HepG2 (cell line): ENCODE results near the gene PRPF18. TPM values are rescaled to one million over a fixed set of nuclear protein-coding genes. Genes with fewer than 3 reads are reported as not detected.

Source experiments
- HDAC1 ChIP-seq: sonication (generic); formaldehyde crosslinking; IDR thresholded peaks from 2 replicates; pipeline ENCODE4 v1.5.1; 2020; ENCODE audit warnings: mild to moderate bottlenecking, missing genetic modification reagents
- HOXA5 ChIP-seq: sonication (generic); formaldehyde crosslinking; IDR thresholded peaks from 2 replicates; pipeline ENCODE4 v1.4.0; 2020; ENCODE audit warnings: missing genetic modification reagents
- RFXAP ChIP-seq: sonication (generic); formaldehyde crosslinking; IDR thresholded peaks from 2 replicates; pipeline ENCODE4 v1.4.0; 2020; ENCODE audit warnings: missing genetic modification reagents, borderline replicate concordance
- SIX1 ChIP-seq: sonication (generic); formaldehyde crosslinking; IDR thresholded peaks from 2 replicates; pipeline ENCODE4 v1.4.0; 2020; ENCODE audit warnings: missing genetic modification reagents, borderline replicate concordance
- SP4 ChIP-seq: sonication (generic); formaldehyde crosslinking; IDR thresholded peaks from 2 replicates; pipeline ENCODE4 v1.8.1; 2023; ENCODE audit warnings: mild to moderate bottlenecking, missing genetic modification reagents
- SRY ChIP-seq: sonication (generic); formaldehyde crosslinking; IDR thresholded peaks from 2 replicates; pipeline ENCODE4 v1.8.0; 2022; ENCODE audit warnings: mild to moderate bottlenecking, missing genetic modification reagents
- TBP ChIP-seq: sonication (generic); formaldehyde crosslinking; IDR thresholded peaks from 2 replicates; pipeline ENCODE4 v1.5.0; 2020; ENCODE audit warnings: missing genetic modification reagents
- THAP11 ChIP-seq: IDR thresholded peaks from 2 replicates; pipeline ENCODE4 v1.6.1; 2016; ENCODE audit warnings: missing biosample characterization, missing genetic modification reagents
- ZFP1 ChIP-seq: IDR thresholded peaks from 2 replicates; pipeline ENCODE4 v1.6.1; 2016
- ZNF292 ChIP-seq: sonication (generic); formaldehyde crosslinking; IDR thresholded peaks from 2 replicates; pipeline ENCODE4 v1.8.1; 2022; ENCODE audit warnings: mild to moderate bottlenecking, low read depth, missing genetic modification reagents, borderline replicate concordance
- ZNF350 ChIP-seq: sonication (generic); formaldehyde crosslinking; IDR thresholded peaks from 2 replicates; pipeline ENCODE4 v1.4.0; 2020; ENCODE audit warnings: mild to moderate bottlenecking, low read depth, missing genetic modification reagents, borderline replicate concordance
- ZSCAN30 ChIP-seq: sonication (generic); formaldehyde crosslinking; IDR thresholded peaks from 2 replicates; pipeline ENCODE4 v1.5.0; 2020; ENCODE audit warnings: mild to moderate bottlenecking, missing genetic modification reagents
- ZSCAN9 ChIP-seq: IDR thresholded peaks from 2 replicates; pipeline ENCODE4 v1.6.1; 2016; ENCODE audit warnings: borderline replicate concordance
- polyA plus RNA-seq, 8 experiments: library from polyadenylated mRNA; depleted of rRNA in 3 of 8; stranded (reverse) in 7 of 8; unstranded in 1 of 8; fragments of >200 nt; fragmentation: Illumina TruSeq in 4 of 8; extraction: Trizol in 4 of 8; gene quantifications; 2 replicates each; pipeline versions ENCODE4 v1.2.1 to v1.2.3, GENCODE V29; 2011 to 2016; ENCODE audit warnings: low read depth in 4 of 8, missing spikeins in 1 of 8, mixed read lengths in 1 of 8; ENCODE audit not compliant: insufficient read depth in 1 of 8
- total RNA-seq, 5 experiments: library from RNA; depleted of rRNA; stranded (reverse); fragments of >200 nt; fragmentation: Illumina TruSeq; extraction: Trizol; gene quantifications; 2 replicates each; pipeline ENCODE4 v1.2.3, GENCODE V29; 2016; ENCODE audit warnings: low read depth in 1 of 5
- TF ChIP-seq, protein P1 (sequence below): sonication (generic); formaldehyde crosslinking; IDR thresholded peaks from 2 replicates; pipeline ENCODE4 v1.9.0; 2022; ENCODE audit warnings: missing genetic modification reagents, mild to moderate bottlenecking, borderline replicate concordance
- TF ChIP-seq, protein P2 (sequence below): IDR thresholded peaks from 2 replicates; pipeline ENCODE4 v1.6.1; 2016; ENCODE audit warnings: low read depth, borderline replicate concordance
- TF ChIP-seq, protein P3 (sequence below): sonication (generic); formaldehyde crosslinking; IDR thresholded peaks from 2 replicates; pipeline ENCODE4 v1.5.0; 2020; ENCODE audit warnings: mild to moderate bottlenecking, missing genetic modification reagents, borderline replicate concordance
- TF ChIP-seq, protein P4 (sequence below): sonication (generic); formaldehyde crosslinking; IDR thresholded peaks from 2 replicates; pipeline ENCODE4 v1.4.0; 2020; ENCODE audit warnings: missing genetic modification reagents
- TF ChIP-seq, protein P5 (sequence below): sonication (generic); formaldehyde crosslinking; conservative IDR thresholded peaks from 2 replicates; pipeline ENCODE4 v1.8.0; 2022; ENCODE audit warnings: mild to moderate bottlenecking, moderate library complexity, missing genetic modification reagents
- TF ChIP-seq, protein P6 (sequence below): sonication (generic); formaldehyde crosslinking; IDR thresholded peaks from 2 replicates; pipeline ENCODE4 v1.5.0; 2020; ENCODE audit warnings: missing genetic modification reagents
- TF ChIP-seq, protein P7 (sequence below): sonication (generic); formaldehyde crosslinking; IDR thresholded peaks from 2 replicates; pipeline ENCODE4 v1.8.1; 2022; ENCODE audit warnings: mild to moderate bottlenecking, missing genetic modification reagents

The PRPF18 gene
- total and polyA plus RNA-seq, 2 of the 13 experiments (the other 11 are each of a cell fraction or from before 2014, with no cell fraction given): 6.1 to 17.2 TPM

DNA sequence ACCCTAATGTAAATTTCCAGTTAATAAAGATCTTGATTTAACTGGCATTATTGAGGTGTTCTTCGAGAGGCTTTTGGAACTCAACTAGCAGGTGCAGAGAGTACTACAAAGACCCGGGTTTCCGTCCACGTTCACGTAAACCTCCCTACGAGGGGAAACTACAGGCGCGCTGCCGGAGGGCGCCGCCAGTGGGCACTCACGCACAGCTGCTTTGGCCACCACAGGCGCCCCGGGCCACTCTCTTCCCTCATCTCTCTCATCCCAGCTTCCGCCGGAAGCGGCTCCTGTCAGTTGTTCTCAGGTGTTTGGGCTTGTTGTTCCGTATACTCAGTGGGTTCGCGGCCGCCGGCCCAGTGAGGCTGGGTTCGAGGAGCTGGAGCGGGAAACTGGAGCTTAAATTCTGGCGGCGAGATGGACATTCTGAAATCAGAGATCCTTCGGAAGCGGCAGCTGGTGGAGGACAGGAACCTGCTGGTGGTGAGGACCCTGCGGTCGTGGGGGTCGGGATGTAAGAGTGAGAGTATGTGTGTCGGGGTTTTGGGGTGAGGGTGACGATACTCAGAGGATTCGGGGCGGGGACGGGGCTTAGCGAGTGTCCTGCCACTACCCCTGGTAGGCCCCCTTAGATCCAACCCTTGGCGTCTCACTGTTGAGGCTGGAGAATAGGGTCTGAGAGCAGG is at the start of gene PRPF18 (continued):
- TF ChIP-seq TBP (CRISPR knock-in tag) (no peak), THAP11 (CRISPR knock-in tag) (peak; percentile 94), SP4 (CRISPR knock-in tag) (no peak), SIX1 (CRISPR knock-in tag) (no peak), HDAC1 (CRISPR knock-in tag) (peak; percentile 96), ZFP1 (CRISPR knock-in tag) (peak; percentile 68; the same call in 1 of the 2 replicates), ZSCAN9 (CRISPR knock-in tag) (0 out of 2 replicates have a peak, but pooled peaks have one; percentile 34), ZSCAN30 (CRISPR knock-in tag) (0 out of 2 replicates have a peak, but pooled peaks have one; percentile 61), ZNF350 (CRISPR knock-in tag) (peak; percentile 88), SRY (CRISPR knock-in tag) (no peak), RFXAP (CRISPR knock-in tag) (peak; percentile 66; the same call in 1 of the 2 replicates), ZNF292 (CRISPR knock-in tag) (no peak), HOXA5 (CRISPR knock-in tag) (0 out of 2 replicates have a peak, but pooled peaks have one; percentile 37)
- TF ChIP-seq, protein P1, sequence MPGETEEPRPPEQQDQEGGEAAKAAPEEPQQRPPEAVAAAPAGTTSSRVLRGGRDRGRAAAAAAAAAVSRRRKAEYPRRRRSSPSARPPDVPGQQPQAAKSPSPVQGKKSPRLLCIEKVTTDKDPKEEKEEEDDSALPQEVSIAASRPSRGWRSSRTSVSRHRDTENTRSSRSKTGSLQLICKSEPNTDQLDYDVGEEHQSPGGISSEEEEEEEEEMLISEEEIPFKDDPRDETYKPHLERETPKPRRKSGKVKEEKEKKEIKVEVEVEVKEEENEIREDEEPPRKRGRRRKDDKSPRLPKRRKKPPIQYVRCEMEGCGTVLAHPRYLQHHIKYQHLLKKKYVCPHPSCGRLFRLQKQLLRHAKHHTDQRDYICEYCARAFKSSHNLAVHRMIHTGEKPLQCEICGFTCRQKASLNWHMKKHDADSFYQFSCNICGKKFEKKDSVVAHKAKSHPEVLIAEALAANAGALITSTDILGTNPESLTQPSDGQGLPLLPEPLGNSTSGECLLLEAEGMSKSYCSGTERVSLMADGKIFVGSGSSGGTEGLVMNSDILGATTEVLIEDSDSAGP (CRISPR knock-in tag): peak; percentile 75; the same call in 1 of the 2 replicates
- TF ChIP-seq, protein P2, sequence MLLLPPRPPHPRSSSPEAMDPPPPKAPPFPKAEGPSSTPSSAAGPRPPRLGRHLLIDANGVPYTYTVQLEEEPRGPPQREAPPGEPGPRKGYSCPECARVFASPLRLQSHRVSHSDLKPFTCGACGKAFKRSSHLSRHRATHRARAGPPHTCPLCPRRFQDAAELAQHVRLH: peak; percentile 34; the same call in 1 of the 2 replicates
- TF ChIP-seq, protein P3, sequence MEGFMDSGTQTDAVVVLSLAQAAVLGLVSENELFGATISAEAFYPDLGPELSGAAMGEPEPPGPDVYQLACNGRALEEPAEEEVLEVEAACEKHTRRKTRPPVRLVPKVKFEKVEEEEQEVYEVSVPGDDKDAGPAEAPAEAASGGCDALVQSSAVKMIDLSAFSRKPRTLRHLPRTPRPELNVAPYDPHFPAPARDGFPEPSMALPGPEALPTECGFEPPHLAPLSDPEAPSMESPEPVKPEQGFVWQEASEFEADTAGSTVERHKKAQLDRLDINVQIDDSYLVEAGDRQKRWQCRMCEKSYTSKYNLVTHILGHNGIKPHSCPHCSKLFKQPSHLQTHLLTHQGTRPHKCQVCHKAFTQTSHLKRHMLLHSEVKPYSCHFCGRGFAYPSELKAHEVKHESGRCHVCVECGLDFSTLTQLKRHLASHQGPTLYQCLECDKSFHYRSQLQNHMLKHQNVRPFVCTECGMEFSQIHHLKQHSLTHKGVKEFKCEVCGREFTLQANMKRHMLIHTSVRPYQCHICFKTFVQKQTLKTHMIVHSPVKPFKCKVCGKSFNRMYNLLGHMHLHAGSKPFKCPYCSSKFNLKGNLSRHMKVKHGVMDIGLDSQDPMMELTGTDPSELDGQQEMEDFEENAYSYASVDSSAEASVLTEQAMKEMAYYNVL (CRISPR knock-in tag): no peak
- TF ChIP-seq, protein P4, sequence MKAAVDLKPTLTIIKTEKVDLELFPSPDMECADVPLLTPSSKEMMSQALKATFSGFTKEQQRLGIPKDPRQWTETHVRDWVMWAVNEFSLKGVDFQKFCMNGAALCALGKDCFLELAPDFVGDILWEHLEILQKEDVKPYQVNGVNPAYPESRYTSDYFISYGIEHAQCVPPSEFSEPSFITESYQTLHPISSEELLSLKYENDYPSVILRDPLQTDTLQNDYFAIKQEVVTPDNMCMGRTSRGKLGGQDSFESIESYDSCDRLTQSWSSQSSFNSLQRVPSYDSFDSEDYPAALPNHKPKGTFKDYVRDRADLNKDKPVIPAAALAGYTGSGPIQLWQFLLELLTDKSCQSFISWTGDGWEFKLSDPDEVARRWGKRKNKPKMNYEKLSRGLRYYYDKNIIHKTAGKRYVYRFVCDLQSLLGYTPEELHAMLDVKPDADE (CRISPR knock-in tag): no peak
- TF ChIP-seq, protein P5, sequence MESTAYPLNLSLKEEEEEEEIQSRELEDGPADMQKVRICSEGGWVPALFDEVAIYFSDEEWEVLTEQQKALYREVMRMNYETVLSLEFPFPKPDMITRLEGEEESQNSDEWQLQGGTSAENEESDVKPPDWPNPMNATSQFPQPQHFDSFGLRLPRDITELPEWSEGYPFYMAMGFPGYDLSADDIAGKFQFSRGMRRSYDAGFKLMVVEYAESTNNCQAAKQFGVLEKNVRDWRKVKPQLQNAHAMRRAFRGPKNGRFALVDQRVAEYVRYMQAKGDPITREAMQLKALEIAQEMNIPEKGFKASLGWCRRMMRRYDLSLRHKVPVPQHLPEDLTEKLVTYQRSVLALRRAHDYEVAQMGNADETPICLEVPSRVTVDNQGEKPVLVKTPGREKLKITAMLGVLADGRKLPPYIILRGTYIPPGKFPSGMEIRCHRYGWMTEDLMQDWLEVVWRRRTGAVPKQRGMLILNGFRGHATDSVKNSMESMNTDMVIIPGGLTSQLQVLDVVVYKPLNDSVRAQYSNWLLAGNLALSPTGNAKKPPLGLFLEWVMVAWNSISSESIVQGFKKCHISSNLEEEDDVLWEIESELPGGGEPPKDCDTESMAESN (CRISPR knock-in tag): peak; percentile 58; the same call in 1 of the 2 replicates
- TF ChIP-seq, protein P6, sequence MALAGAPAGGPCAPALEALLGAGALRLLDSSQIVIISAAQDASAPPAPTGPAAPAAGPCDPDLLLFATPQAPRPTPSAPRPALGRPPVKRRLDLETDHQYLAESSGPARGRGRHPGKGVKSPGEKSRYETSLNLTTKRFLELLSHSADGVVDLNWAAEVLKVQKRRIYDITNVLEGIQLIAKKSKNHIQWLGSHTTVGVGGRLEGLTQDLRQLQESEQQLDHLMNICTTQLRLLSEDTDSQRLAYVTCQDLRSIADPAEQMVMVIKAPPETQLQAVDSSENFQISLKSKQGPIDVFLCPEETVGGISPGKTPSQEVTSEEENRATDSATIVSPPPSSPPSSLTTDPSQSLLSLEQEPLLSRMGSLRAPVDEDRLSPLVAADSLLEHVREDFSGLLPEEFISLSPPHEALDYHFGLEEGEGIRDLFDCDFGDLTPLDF: no peak
- TF ChIP-seq, protein P7, sequence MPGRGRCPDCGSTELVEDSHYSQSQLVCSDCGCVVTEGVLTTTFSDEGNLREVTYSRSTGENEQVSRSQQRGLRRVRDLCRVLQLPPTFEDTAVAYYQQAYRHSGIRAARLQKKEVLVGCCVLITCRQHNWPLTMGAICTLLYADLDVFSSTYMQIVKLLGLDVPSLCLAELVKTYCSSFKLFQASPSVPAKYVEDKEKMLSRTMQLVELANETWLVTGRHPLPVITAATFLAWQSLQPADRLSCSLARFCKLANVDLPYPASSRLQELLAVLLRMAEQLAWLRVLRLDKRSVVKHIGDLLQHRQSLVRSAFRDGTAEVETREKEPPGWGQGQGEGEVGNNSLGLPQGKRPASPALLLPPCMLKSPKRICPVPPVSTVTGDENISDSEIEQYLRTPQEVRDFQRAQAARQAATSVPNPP (CRISPR knock-in tag): 0 out of 2 replicates have a peak, but pooled peaks have one; percentile 43
